Stimulated activated naive CD8-positive, alpha-beta T cell treated with anti-CD3 and anti-CD28 coated beads, Interleukin-15, amount 100 ng/mL, for 72 hours (primary cell): ENCODE results near the gene CACNG4.
A peak's percentile ranks its signal among the peaks of the same experiment; 100 is the strongest.

ENCODE experiments used
- ATAC-seq: fragments of 150-1000 bp; cut with Tn5 transposase; 2 replicates; pipeline ENCODE4 v1.10.0; 2021; ENCODE audit warnings: mild to moderate bottlenecking, moderate library complexity
- DNase-seq, 2 donors: peaks; one replicate each; pipeline ENCODE4 v3.0.0; 2021 to 2022
- H3K27ac Mint-ChIP-seq, 2 donors: one replicate each; pipeline ENCODE4 v1.8.0; 2022; ENCODE audit warnings: mild to moderate bottlenecking in 2 of 2, mixed read lengths in 2 of 2, moderate library complexity in 2 of 2
- H3K27me3 Mint-ChIP-seq: one replicate; pipeline ENCODE4 v1.8.0; 2022; ENCODE audit warnings: mixed read lengths
- H3K4me1 Mint-ChIP-seq: one replicate; pipeline ENCODE4 v1.8.0; 2022; ENCODE audit warnings: mild to moderate bottlenecking, mixed read lengths
- H3K4me3 Mint-ChIP-seq, 2 donors: one replicate each; pipeline ENCODE4 v1.8.0; 2022; ENCODE audit warnings: mild to moderate bottlenecking in 2 of 2, mixed read lengths in 2 of 2, moderate library complexity in 1 of 2
- H3K9me3 Mint-ChIP-seq, 2 donors: one replicate each; pipeline ENCODE4 v1.8.0; 2022; ENCODE audit warnings: mixed read lengths in 2 of 2

Gene CACNG4

DNA sequence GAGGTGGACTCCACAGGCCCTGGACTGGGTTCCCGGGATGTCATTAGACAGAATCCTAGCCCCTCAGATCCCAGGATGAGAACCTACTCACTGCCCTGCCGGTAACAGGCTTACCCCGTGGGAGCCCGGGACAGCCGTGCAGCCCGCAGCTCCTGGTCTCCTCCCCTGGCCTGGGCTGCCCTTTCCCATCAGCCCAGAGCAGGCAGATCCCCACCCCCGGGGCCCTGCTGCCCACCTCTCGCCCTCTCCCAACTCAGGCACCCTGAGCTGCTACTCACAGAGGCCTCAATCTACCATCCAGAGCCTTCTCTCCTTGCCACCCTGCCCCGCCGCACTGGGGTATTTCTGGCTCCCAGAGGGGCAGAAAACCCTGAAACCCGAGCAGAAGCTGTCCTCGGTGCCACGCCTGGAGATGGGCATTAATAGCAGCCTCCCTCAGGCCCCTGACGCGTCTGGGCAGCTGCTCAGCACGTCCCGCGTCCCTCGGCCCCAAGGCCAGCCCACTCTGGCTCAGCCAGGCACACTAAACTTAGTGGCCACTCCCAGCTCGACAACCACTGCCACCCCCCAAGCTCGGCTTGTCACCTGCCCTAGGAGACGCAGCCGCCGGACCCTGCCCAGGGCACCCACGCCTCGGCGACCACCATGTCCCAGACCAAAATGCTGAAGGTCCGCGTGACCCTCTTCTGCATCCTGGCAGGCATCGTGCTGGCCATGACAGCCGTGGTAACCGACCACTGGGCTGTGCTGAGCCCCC is 79.7 kb downstream of the CACNG4 start, which contains the start of gene CACNG1:
CACNG1 (plus strand) TSS at position 539 of the 757 bp plus-strand sequence; CDS start at position 646, 107 bp downstream.
- ATAC-seq (no peak), DNase-seq (no peak)
- no peaks in the 10 kb centered on the region for H3K4me1 Mint-ChIP-seq
- H3K27ac Mint-ChIP-seq = peak within 1 kb of the TSS in 1 of 2 donors; percentile 15
- H3K4me3 Mint-ChIP-seq = no peak within 1 kb of the TSS
- peaks cover 20 to 26% of the 10 kb centered on the region in 2 donors for H3K9me3 Mint-ChIP-seq
- H3K27me3 Mint-ChIP-seq = no peaks in the 10 kb centered on the region

DNA sequence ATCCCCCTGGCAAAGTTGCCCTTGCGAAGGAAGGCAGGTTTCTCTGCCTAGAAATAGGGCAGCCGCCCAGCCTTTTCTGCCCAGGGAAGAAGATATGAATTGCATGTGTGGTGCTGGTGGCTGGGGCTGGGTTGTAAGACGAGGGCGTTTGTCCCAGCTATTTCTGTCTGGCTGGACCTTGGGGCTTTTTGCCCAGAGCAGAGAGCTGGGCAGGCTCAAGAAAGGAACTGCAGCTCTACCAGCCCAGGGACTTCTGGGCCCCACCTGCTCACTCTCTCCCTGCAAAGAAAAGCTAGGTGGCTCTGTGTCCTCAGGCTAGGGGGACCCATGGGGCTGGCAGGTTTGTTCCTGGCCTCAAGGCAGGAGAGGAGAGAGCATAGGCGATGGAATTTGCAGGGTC is 80.4 kb downstream of the CACNG4 start:
- Mint-ChIP-seq H3K4me3 (no peak overlapping the region), H3K4me1 (no peaks in the 10 kb centered on the region), H3K27me3 (no peaks in the 10 kb centered on the region), H3K9me3 (peaks cover 24 to 33% of the 10 kb centered on the region in 2 donors), H3K27ac (no peak overlapping the region)
- ATAC-seq (no peak), DNase-seq (no peak)

DNA sequence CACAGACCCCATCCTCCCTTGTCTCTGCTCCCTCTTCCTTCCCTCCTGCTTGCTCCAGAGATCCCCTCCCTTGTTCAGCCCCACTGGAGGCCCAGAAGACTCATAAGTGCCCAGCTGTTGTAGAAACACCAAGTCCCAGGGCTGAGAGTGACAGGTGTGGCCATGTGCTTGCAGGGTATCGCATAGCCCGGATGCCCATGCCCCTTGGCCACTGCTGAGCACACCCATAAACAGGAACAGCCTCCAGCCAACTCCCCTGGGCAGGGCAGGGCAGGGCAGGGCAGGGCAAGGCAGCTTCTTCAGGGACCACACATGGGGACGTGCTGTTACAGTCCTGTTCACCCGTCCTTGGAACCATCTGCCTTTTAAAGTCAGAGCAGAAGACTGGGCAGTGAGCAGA is 81.9 kb downstream of the CACNG4 start:
- Mint-ChIP-seq H3K27ac (no peak overlapping the region), H3K9me3 (peaks cover 24 to 33% of the 10 kb centered on the region in 2 donors), H3K4me1 (no peaks in the 10 kb centered on the region), H3K27me3 (no peaks in the 10 kb centered on the region), H3K4me3 (no peak overlapping the region)
- no peak for ATAC-seq
- no peak for DNase-seq

- Mint-ChIP-seq H3K4me3 (no peak overlapping the region), H3K4me1 (no peaks in the 10 kb centered on the region), H3K27ac (no peak overlapping the region), H3K27me3 (no peaks in the 10 kb centered on the region), H3K9me3 (peaks cover 24 to 33% of the 10 kb centered on the region in 2 donors)
- DNase-seq (no peak), ATAC-seq (no peak)
These were observed 82.9 kb downstream of the CACNG4 start for GRCh38 chr17:67047382-67047781.

DNA sequence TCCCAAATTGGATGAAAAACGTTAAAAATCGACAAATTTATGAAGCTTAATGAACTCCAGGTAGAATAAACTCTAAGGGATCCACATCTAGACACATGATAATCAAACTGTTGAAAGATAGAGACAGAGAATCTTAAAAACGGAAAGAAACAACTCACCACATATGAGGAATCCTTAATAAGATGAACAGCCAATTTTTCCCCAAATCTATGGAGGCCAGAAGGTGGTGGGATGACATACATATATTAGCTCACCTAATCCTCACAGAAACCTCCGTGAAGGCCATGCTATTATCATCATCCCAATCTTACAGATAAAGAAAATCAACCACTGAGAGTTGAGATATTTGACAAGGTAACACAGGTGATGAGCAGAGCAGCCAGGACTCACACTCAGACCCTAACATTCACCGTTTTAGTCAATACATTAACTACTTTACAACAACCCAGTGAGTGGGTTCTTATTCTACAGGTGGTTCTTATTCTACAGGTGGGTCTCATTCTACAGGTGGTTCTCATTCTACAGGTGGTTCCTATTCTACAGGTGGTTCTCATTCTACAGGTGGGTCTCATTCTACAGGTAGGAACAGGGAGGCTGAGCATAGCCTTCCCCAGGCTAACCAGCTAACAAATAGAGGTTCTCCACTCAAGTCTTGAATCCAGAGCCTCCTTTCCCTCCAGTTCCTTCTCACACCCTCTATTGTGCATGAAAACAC is 84.7 kb downstream of the CACNG4 start:
- Mint-ChIP-seq H3K27ac (no peak overlapping the region), H3K27me3 (no peaks in the 10 kb centered on the region), H3K4me1 (no peaks in the 10 kb centered on the region), H3K9me3 (peaks cover 24 to 33% of the 10 kb centered on the region in 2 donors), H3K4me3 (no peak overlapping the region)
- no peak for ATAC-seq
- no peak for DNase-seq

DNA sequence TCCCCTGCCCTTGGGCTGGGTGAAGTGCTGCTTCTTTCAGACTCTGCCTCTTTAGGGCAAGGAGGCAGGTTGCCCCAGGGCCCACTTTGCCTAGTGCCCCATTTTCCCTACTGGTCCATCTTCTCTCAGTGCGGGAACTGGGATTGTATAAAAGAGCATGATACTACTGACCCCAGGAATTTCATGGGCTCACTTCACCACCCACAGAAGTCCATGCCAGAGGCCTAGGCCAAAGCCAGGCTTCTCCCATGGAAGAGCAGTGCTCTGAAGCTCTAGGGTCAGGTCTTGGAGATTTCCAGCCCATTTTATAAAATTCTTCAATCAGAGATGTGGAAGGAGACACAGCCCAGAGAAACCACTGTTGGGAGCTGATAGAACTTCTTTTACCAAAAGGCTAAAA is 85.6 kb downstream of the CACNG4 start:
- Mint-ChIP-seq H3K9me3 (peaks cover 24 to 33% of the 10 kb centered on the region in 2 donors), H3K27ac (no peak overlapping the region), H3K4me3 (no peak overlapping the region), H3K27me3 (no peaks in the 10 kb centered on the region), H3K4me1 (no peaks in the 10 kb centered on the region)
- no peak for ATAC-seq
- no peak for DNase-seq

- ATAC-seq (no peak), DNase-seq (no peak)
- H3K4me3 Mint-ChIP-seq = no peak overlapping the region
- peaks cover 24 to 33% of the 10 kb centered on the region in 2 donors for H3K9me3 Mint-ChIP-seq
- H3K4me1 Mint-ChIP-seq = no peaks in the 10 kb centered on the region
- H3K27ac Mint-ChIP-seq = no peak overlapping the region
- no peaks in the 10 kb centered on the region for H3K27me3 Mint-ChIP-seq
These were observed 86.1 kb downstream of the CACNG4 start for GRCh38 chr17:67050471-67051154.

DNA sequence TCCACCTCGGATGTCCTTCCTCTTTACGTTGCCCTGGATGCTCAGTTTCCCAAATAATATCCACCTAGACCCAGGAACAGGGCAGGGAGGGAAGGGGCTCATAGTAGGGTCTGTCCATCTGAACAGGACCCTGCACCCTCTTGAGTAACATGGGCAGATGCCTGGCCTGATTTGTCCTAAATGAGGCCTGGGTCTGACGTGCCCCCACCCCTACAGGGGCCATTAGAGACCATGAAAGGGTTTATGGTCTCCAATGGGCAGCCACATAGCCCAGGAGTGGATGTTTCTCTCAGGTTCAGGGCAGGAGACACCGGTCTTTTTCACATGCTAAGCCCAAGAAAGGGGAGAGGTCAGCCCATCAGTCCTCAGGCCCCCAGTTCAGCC is 86.6 kb downstream of the CACNG4 start:
- Mint-ChIP-seq H3K4me3 (no peak overlapping the region), H3K4me1 (no peaks in the 10 kb centered on the region), H3K27me3 (no peaks in the 10 kb centered on the region), H3K9me3 (peaks cover 24 to 33% of the 10 kb centered on the region in 2 donors), H3K27ac (no peak overlapping the region)
- DNase-seq (no peak), ATAC-seq (no peak)

DNA sequence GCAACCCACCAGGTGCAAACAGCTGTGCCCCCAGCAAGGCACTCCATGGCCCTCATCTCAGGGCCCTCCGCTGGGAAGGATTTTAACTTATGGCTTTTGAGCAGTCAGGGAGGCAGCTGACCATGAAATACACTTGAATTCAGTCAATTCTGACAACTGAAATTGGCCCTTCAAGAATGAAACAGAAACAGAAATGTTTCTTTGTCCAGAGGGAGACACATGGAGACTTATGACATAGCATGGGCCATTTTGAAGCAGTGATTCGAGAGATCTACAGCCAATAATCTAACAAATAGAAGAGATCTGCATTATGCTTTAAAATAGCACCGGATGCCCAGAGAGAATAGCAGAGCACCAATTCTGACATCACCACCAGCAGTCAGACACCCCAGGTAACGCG is 87.3 kb downstream of the CACNG4 start:
- no peak for ATAC-seq
- DNase-seq = no peak
- peaks cover 24 to 29% of the 10 kb centered on the region in 2 donors for H3K9me3 Mint-ChIP-seq
- H3K4me3 Mint-ChIP-seq = no peak overlapping the region
- H3K27me3 Mint-ChIP-seq = no peaks in the 10 kb centered on the region
- no peak overlapping the region for H3K27ac Mint-ChIP-seq
- no peaks in the 10 kb centered on the region for H3K4me1 Mint-ChIP-seq

DNA sequence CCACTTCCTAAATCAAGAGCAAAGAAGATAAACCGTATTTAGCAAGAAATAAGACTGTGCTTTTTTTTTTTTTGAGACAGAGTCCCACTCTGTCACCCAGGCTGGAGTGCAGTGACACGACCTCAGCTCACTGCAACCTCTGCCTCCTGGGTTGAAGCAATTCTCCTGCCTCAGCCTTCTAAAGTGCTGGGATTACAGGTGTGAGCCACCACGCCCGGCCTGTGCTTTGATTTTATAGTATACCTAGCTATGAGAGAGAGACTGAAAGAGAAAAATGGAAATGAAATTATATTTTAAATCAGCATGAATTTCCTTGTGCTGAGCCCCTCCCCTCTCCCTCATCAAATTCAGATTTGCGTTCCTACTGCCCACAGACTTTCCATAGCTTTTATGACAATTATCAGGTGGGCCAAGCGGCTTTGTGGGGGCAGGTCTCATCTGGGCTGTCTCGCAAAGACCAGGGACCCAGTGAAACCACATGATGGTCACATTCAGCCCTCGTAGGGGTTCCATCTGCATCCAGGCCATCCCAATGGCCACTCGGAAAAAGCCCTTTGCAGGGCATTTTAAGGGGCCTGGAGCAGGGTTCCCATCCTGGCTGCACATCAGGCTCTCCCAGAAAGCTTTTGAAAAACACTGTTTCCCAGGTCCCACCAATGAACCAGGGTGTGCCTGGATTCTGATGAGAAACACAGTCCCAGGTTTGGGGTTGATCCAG is 88.4 kb downstream of the CACNG4 start:
- ATAC-seq (no peak), DNase-seq (no peak)
- Mint-ChIP-seq H3K27me3 (no peaks in the 10 kb centered on the region), H3K27ac (peak overlapping the region in 1 of 2 donors; percentile 61), H3K4me3 (no peak overlapping the region), H3K9me3 (peaks cover 14 to 19% of the 10 kb centered on the region in 2 donors), H3K4me1 (no peaks in the 10 kb centered on the region)

DNA sequence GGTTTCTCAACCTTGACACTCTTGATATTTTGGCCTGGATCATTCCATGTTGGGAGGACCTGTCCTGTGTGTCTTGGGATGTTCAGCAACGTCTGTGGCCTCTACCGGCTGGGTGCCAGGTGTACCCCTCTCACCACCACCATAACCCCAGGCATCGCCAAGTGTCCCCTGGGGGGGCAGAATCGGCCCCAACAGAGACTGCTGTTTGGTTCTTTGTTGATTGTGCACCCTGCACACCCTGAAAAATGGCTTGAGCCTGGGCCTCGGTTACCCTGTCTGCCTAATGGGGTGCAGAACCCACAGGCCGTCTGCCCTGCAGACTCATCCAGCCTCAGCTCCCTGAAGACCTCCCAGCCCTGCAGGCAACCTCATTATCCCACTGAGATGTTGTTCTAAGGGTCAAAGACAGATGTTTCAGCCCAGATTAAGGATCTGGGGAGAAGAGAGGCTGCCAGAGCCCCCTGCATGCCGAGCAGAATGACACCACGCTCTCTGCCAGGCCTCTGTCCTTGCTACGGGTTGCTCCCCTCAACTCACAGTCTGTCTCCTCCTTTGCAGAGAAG is 89.0 kb downstream of the CACNG4 start:
- H3K27ac Mint-ChIP-seq = no peak overlapping the region
- H3K4me3 Mint-ChIP-seq = no peak overlapping the region
- H3K27me3 Mint-ChIP-seq = no peaks in the 10 kb centered on the region
- ATAC-seq (no peak), DNase-seq (no peak)
- no peaks in the 10 kb centered on the region for H3K4me1 Mint-ChIP-seq
- H3K9me3 Mint-ChIP-seq = peaks cover 11 to 14% of the 10 kb centered on the region in 2 donors

- DNase-seq = no peak
- H3K4me3 Mint-ChIP-seq = no peak overlapping the region
- peaks cover 5 to 8% of the 10 kb centered on the region in 2 donors for H3K9me3 Mint-ChIP-seq
- no peaks in the 10 kb centered on the region for H3K27me3 Mint-ChIP-seq
- ATAC-seq = no peak
- H3K27ac Mint-ChIP-seq = no peak overlapping the region
- H3K4me1 Mint-ChIP-seq = no peaks in the 10 kb centered on the region
These were observed 89.6 kb downstream of the CACNG4 start for GRCh38 chr17:67054011-67054591.

- peaks cover 0 to 3% of the 10 kb centered on the region in 2 donors for H3K9me3 Mint-ChIP-seq
- DNase-seq = no peak
- H3K27me3 Mint-ChIP-seq = no peaks in the 10 kb centered on the region
- no peak for ATAC-seq
- no peaks in the 10 kb centered on the region for H3K4me1 Mint-ChIP-seq
- H3K4me3 Mint-ChIP-seq = no peak overlapping the region
- H3K27ac Mint-ChIP-seq = no peak overlapping the region
These were observed 90.1 kb downstream of the CACNG4 start for GRCh38 chr17:67054608-67055007.

DNA sequence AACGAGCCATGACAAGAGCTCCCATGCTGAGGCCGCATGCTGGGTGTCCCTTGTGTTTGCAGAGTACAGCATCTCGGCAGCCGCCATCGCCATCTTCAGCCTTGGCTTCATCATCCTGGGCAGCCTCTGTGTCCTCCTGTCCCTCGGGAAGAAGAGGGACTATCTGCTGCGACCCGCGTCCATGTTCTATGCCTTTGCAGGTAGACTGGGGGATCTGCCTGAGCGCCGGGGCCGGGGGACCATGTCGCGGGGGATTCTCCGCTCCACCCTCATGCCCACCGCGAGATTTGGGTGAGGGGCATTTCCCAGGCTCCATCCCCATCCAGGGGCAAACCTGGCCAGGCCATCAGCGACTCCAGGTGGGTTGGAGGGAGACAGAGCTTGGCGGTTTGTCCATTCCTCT is 90.5 kb downstream of the CACNG4 start:
- ATAC-seq = no peak
- no peaks in the 10 kb centered on the region for H3K9me3 Mint-ChIP-seq

More for the DNA sequence above, 90.5 kb downstream of the CACNG4 start:
- no peaks in the 10 kb centered on the region for H3K4me1 Mint-ChIP-seq
- no peaks in the 10 kb centered on the region for H3K27me3 Mint-ChIP-seq
- H3K4me3 Mint-ChIP-seq = no peak overlapping the region
- no peak overlapping the region for H3K27ac Mint-ChIP-seq
- DNase-seq = no peak
